ENCODE data around the gene WRNIP1.

DNA sequence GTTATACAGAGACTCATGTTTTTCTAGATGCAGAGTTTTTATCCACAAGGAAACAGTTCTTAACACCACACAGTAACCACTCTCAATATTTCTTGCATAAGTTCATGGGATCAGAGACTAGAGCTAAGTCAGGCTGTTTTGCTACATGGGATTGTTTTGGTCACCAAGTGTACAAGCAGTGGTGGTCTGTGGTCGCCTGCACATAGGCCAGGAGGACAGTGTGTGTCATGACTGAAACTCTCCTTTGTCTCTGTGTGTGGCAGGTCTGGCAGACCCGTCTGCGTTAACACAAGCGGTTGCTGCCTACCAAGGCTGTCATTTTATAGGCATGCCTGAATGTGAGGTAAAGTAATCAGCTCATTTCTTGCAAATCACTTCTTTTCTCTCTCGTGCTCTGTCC, 18.9 kb downstream of the WRNIP1 start:
- no peak for TF ChIP-seq CTCF (IDR thresholded peaks at IDR 0.05 in 8 of 11, conservative IDR thresholded peaks at IDR 0.05 in 3 of 11)
- no peak for TF ChIP-seq POLR2A (IDR thresholded peaks at IDR 0.05)

Data from spleen (tissue), 7 donors.